ENCODE measurements around the gene DNAH2.

DNAH2 gene

DNA sequence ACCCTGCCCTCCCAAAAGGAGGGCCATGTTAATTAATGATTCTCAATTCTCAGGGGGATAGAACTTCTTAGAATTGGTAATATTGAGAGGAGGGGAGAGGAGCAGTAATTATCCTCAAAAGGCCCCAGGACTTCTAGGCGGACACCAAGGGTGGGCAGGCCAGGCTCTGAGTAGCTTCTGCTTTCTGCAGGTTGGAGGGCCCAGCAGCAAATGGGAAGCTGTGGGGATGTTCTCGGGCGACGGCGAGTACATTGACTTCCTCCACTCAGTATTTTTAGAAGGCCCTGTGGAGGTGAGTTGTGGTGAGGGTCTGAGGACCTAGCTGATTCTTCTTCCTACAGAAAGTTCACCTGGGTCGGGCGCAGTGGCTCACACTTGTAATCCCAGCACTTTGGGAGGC lies 57.5 kb downstream of the DNAH2 start:
- no peak for DNase-seq (ENCODE audit: low read depth)
- no peak overlapping the region for H3K4me3 ChIP-seq (ENCODE audit: low read length)
- TF ChIP-seq, protein P1, sequence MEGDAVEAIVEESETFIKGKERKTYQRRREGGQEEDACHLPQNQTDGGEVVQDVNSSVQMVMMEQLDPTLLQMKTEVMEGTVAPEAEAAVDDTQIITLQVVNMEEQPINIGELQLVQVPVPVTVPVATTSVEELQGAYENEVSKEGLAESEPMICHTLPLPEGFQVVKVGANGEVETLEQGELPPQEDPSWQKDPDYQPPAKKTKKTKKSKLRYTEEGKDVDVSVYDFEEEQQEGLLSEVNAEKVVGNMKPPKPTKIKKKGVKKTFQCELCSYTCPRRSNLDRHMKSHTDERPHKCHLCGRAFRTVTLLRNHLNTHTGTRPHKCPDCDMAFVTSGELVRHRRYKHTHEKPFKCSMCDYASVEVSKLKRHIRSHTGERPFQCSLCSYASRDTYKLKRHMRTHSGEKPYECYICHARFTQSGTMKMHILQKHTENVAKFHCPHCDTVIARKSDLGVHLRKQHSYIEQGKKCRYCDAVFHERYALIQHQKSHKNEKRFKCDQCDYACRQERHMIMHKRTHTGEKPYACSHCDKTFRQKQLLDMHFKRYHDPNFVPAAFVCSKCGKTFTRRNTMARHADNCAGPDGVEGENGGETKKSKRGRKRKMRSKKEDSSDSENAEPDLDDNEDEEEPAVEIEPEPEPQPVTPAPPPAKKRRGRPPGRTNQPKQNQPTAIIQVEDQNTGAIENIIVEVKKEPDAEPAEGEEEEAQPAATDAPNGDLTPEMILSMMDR (conservative IDR thresholded peaks at IDR 0.05; ENCODE audit: low read depth, low read length), result no peak

DNA sequence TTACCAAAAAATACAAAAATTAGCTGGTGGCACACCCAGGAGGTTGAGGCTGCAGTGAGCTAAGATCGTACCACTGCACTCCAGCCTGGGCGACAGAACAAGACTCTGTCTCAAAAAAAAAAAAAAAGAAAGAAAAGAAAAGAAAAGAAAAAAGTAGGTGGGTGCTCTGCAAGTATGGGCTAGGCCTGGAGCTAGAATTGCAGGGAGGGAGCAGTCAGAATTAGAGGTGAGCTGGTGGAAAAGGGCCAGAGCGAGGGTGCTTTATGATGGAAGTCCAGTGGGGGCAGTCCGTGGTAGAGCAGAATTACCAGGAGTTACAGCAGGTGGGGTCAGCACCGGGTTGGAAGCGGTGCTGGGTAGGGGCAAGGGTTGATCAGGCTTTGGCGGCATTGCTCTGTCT lies 59.5 kb downstream of the DNAH2 start:
- no peak overlapping the region for H3K4me3 ChIP-seq (ENCODE audit: low read length)
- no peak for DNase-seq (ENCODE audit: low read depth)
- TF ChIP-seq, protein P1 (conservative IDR thresholded peaks at IDR 0.05; ENCODE audit: low read depth, low read length), result no peak

DNA sequence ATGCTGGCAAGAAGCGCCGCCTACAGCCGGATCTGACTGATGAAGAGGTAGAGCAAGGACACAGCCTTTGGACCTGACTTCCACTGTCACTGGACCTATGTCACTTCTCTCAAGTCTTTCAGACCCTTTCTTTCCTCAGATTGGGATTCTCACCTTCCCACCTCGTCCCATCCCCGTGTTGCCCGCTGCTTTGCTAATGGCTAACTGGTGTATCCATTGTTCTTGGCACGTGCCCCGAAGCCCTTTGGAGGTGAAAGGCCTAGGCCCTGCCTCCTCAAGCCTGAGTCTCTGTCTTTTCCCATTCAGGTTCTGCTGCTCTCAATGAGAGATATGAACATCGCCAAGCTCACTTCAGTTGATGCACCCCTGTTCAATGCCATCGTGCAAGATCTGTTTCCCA lies 63.2 kb downstream of the DNAH2 start:
- H3K4me3 ChIP-seq (ENCODE audit: low read length), result no peak overlapping the region
- DNase-seq (ENCODE audit: low read depth), result no peak
- TF ChIP-seq, protein P1 (conservative IDR thresholded peaks at IDR 0.05; ENCODE audit: low read depth, low read length), result no peak

DNA sequence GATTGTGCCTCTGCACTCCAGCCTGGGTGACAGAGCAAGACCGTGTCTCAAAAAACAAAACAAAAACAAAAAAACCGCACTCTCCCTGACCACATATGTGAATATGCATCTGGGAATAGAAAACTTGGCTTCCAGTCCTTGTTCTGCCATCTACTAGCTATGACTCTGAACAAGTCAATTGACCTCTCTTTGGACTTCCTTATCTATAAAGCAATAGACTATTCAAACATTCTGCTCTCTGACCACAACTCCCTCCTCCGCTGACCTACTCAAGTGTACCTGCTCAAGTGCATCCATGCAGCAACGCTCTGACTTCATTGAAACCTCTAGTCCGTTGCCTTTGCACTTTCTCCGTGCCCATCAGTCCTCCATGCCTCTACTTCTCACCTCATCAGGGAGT lies 63.9 kb downstream of the DNAH2 start:
- DNase-seq (ENCODE audit: low read depth), result no peak
- TF ChIP-seq, protein P1 (conservative IDR thresholded peaks at IDR 0.05; ENCODE audit: low read depth, low read length), result no peak
- no peak overlapping the region for H3K4me3 ChIP-seq (ENCODE audit: low read length)

DNA sequence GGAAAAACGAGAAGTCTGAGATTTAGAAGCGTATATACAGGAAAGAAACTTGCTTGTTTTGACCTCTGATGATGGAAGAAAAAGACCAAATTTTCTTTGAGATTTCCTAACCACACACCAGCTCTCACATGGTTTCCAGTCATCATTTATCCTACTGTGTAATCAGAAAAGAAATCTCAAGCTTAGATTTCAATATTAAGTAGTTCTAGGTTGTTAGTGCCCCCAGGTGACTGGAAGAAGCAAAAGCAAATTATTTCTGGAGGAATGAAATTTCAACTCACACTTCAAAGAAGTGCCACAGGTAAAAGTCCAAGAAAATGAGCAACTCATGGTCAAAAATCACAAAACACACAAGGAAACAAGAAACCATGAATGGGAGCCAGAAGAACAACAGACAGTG lies 64.7 kb downstream of the DNAH2 start:
- DNase-seq (ENCODE audit: low read depth), result peak; percentile 34
- TF ChIP-seq, protein P1 (conservative IDR thresholded peaks at IDR 0.05; ENCODE audit: low read depth, low read length), result peak; percentile 50
- no peak overlapping the region for H3K4me3 ChIP-seq (ENCODE audit: low read length)

DNA sequence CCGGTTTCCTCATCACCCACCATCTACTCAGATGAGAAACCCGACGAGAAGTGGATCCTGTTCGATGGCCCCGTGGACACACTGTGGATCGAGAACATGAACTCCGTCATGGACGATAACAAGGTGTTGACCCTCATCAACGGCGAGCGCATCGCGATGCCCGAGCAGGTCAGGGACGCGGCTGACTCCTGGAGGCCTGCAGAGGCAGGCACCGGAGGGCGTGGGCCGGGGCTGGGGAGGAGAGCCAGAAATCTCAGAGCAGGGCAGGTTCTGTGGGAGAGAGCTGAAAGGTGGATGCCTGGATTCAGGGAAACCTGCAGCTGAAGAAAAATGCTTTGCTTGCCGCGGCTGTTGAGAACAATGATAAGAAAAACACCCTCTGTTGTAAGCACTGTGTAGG lies 69.3 kb downstream of the DNAH2 start:
- H3K4me3 ChIP-seq (ENCODE audit: low read length), result no peak overlapping the region
- DNase-seq (ENCODE audit: low read depth), result no peak
- TF ChIP-seq, protein P1 (conservative IDR thresholded peaks at IDR 0.05; ENCODE audit: low read depth, low read length), result no peak

DNA sequence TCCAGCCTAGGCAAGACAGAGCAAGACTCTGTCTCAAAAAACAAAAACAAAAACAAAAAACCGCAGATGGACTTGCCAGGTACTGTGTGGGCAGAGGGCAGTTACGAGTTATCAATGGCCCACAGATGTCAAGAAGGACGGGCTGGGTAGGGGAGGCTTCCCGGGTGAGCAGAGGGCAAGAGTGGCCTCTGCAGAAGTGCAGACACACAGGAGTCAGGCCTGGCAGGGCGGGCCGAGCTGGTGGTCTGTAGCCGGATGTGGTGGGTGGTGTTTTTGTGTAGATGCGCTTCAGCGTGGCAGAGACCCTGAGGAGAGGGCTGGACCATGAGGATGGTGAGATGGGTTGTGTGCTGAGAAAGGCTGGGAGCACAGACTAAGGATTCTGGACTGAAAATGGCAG lies 71.6 kb downstream of the DNAH2 start:
- TF ChIP-seq, protein P1 (conservative IDR thresholded peaks at IDR 0.05; ENCODE audit: low read depth, low read length), result no peak
- no peak for DNase-seq (ENCODE audit: low read depth)
- H3K4me3 ChIP-seq (ENCODE audit: low read length), result no peak overlapping the region

Data from retinal pigment epithelial cell (primary cell).